Prostate gland (tissue), 2 donors: ENCODE data around the gene XPNPEP2.

Experiments
- POLR2A ChIP-seq: fragments of 450-650 bp; IDR thresholded peaks from one replicate; pipeline ENCODE4 v1.6.1; 2016; ENCODE audit warnings: antibody characterized with exemption, mild to moderate bottlenecking
- POLR2AphosphoS5 ChIP-seq: sonication (generic); formaldehyde crosslinking; IDR thresholded peaks from one replicate; pipeline ENCODE4 v1.6.1; 2017; ENCODE audit warnings: antibody characterized with exemption
- TF ChIP-seq, protein P1 (sequence below), 4 experiments: fragments of 200-600 bp in 2 of 4; fragments of 450-650 bp in 2 of 4; sonication (generic) in 2 of 4; IDR thresholded peaks; 1 replicate in 3 of 4; 2 replicates in 1 of 4; pipeline ENCODE4 v1.5.1; 2016 to 2019; ENCODE audit warnings: antibody characterized with exemption in 4 of 4, mild to moderate bottlenecking in 2 of 4, moderate library complexity in 2 of 4

DNA sequence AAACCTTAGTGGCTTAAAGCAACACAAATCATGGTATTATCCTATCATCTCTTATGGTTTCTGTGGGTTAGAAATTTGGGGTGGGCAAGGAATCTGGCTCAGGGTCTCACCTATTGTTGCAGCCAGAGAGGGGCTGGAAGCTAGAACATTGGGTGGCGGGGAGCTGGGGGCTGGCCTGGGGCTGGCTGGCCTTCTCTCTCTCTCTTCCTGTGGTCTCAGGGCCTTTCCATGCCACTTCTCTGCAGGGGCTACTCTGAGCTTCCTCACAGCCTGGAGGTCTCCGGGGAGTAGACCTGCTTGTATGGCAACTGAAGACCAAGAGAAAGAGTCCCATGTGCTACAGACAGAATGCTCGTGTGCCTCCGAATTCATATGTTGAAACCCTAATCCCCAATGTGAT, 10.7 kb upstream of the XPNPEP2 start:
- TF ChIP-seq, protein P1, sequence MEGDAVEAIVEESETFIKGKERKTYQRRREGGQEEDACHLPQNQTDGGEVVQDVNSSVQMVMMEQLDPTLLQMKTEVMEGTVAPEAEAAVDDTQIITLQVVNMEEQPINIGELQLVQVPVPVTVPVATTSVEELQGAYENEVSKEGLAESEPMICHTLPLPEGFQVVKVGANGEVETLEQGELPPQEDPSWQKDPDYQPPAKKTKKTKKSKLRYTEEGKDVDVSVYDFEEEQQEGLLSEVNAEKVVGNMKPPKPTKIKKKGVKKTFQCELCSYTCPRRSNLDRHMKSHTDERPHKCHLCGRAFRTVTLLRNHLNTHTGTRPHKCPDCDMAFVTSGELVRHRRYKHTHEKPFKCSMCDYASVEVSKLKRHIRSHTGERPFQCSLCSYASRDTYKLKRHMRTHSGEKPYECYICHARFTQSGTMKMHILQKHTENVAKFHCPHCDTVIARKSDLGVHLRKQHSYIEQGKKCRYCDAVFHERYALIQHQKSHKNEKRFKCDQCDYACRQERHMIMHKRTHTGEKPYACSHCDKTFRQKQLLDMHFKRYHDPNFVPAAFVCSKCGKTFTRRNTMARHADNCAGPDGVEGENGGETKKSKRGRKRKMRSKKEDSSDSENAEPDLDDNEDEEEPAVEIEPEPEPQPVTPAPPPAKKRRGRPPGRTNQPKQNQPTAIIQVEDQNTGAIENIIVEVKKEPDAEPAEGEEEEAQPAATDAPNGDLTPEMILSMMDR (IDR thresholded peaks at IDR 0.05) = no peak
- TF ChIP-seq POLR2AphosphoS5 = no peak
- TF ChIP-seq POLR2A = no peak
